Measurements from ENCODE around the gene TYRO3. TPM values are rescaled to one million over a fixed set of nuclear protein-coding genes. Genes with fewer than 3 reads are reported as not detected.
"Not testable (repeated sequence)": the region's sequence is repeated elsewhere in the genome, so short reads cannot be mapped to it uniquely, and the experiment has no call there.

TYRO3 gene
- polyA plus RNA-seq, 3 donors, result 13.2 to 76.9 (median 17.5) TPM

GRCh38 chr15:41567261-41567660 lies 8.2 kb downstream of the TYRO3 start:
- no peak overlapping the region for H3K27ac ChIP-seq (ENCODE audit: low read depth, low read length)
- WGBS, 3 donors, result 91 to 97% (median 96%) methylated on average over 6 of the region's 6 CpGs

GRCh38 chr15:41567862-41568261 lies 8.8 kb downstream of the TYRO3 start:
- H3K27ac ChIP-seq (ENCODE audit: low read depth, low read length), result no peak overlapping the region

GRCh38 chr15:41568350-41569017 lies 9.5 kb downstream of the TYRO3 start:
- 75 to 79% (median 79%) methylated on average over 8 of the region's 8 CpGs for WGBS, 3 donors
- H3K27ac ChIP-seq (ENCODE audit: low read depth, low read length), result no peak overlapping the region

More at GRCh38 chr15:41567862-41568261, 8.8 kb downstream of the TYRO3 start:
- WGBS, 3 donors, result 79 to 84% (median 81%) methylated on average over 4 of the region's 4 CpGs

GRCh38 chr15:41569232-41569631 lies 10.2 kb downstream of the TYRO3 start:
- 76 to 100% (median 91%) methylated on average over 1 of the region's 1 CpG for WGBS, 3 donors
- H3K27ac ChIP-seq (ENCODE audit: low read depth, low read length), result not testable (repeated sequence)

GRCh38 chr15:41570764-41571163 lies 11.8 kb downstream of the TYRO3 start:
- H3K27ac ChIP-seq (ENCODE audit: low read depth, low read length), result no peak overlapping the region
- 64 to 90% (median 74%) methylated on average over 3 of the region's 3 CpGs for WGBS, 3 donors

- 87 to 98% (median 93%) methylated on average over 3 of the region's 3 CpGs for WGBS, 3 donors
- no peak overlapping the region for H3K27ac ChIP-seq (ENCODE audit: low read depth, low read length)
Measured at GRCh38 chr15:41571948-41572347, 12.9 kb downstream of the TYRO3 start.

GRCh38 chr15:41572866-41573265 lies 13.9 kb downstream of the TYRO3 start:
- WGBS, 3 donors, result 96 to 98% (median 97%) methylated on average over 8 of the region's 8 CpGs
- H3K27ac ChIP-seq (ENCODE audit: low read depth, low read length), result no peak overlapping the region

GRCh38 chr15:41573396-41573795 lies 14.4 kb downstream of the TYRO3 start:
- H3K27ac ChIP-seq (ENCODE audit: low read depth, low read length), result no peak overlapping the region
- WGBS, 3 donors, result 90 to 94% (median 91%) methylated on average over 13 of the region's 13 CpGs

GRCh38 chr15:41574158-41574557 lies 15.1 kb downstream of the TYRO3 start:
- WGBS, 3 donors, result 62 to 77% (median 70%) methylated on average over 2 of the region's 2 CpGs

GRCh38 chr15:41575282-41575681 lies 16.3 kb downstream of the TYRO3 start:
- H3K27ac ChIP-seq (ENCODE audit: low read depth, low read length), result no peak overlapping the region
- 44 to 90% (median 77%) methylated on average over 6 of the region's 6 CpGs for WGBS, 3 donors

More at GRCh38 chr15:41574158-41574557, 15.1 kb downstream of the TYRO3 start:
- no peak overlapping the region for H3K27ac ChIP-seq (ENCODE audit: low read depth, low read length)

- 94 to 97% (median 96%) methylated on average over 12 of the region's 12 CpGs for WGBS, 3 donors
- H3K27ac ChIP-seq (ENCODE audit: low read depth, low read length), result no peak overlapping the region
Measured at GRCh38 chr15:41577863-41578735, 19.1 kb downstream of the TYRO3 start.

- H3K27ac ChIP-seq (ENCODE audit: low read depth, low read length), result no peak overlapping the region
- 72 to 80% (median 79%) methylated on average over 9 of the region's 9 CpGs for WGBS, 3 donors
Measured at GRCh38 chr15:41578736-41579383, 19.8 kb downstream of the TYRO3 start.

- H3K27ac ChIP-seq (ENCODE audit: low read depth, low read length), result no peak overlapping the region
- WGBS, 3 donors, result 55 to 90% (median 84%) methylated on average over 2 of the region's 2 CpGs
Measured at GRCh38 chr15:41581110-41581509, 22.1 kb downstream of the TYRO3 start.

GRCh38 chr15:41583795-41584194 lies 24.8 kb downstream of the TYRO3 start:
- WGBS, 3 donors, result 55 to 74% (median 61%) methylated on average over 6 of the region's 6 CpGs
- no peak overlapping the region for H3K27ac ChIP-seq (ENCODE audit: low read depth, low read length)

- WGBS, 3 donors, result 85 to 92% (median 88%) methylated on average over 7 of the region's 7 CpGs
- H3K27ac ChIP-seq (ENCODE audit: low read depth, low read length), result no peak overlapping the region
Measured at GRCh38 chr15:41584636-41585126, 25.7 kb downstream of the TYRO3 start.

- WGBS, 3 donors, result 4 to 8% (median 4%) methylated on average over 59 to 78 of the region's 78 CpGs
Measured at GRCh38 chr15:41585127-41586047, 26.4 kb downstream of the TYRO3 start.

GRCh38 chr15:41586531-41587282 lies 27.7 kb downstream of the TYRO3 start:
- not testable (repeated sequence) for H3K27ac ChIP-seq (ENCODE audit: low read depth, low read length)
- 92 to 93% (median 93%) methylated on average over 14 of the region's 14 CpGs for WGBS, 3 donors

More at GRCh38 chr15:41585127-41586047, 26.4 kb downstream of the TYRO3 start:
- no peak overlapping the region for H3K27ac ChIP-seq (ENCODE audit: low read depth, low read length)

Measured in adipose tissue (tissue), 3 donors.